ENCODE results near the gene EXOG. TPM values are rescaled to one million over a fixed set of nuclear protein-coding genes. Genes with fewer than 3 reads are reported as not detected.

Gene EXOG
- total RNA-seq, 1 experiment from 2014 or later: 7.6 TPM

DNA sequence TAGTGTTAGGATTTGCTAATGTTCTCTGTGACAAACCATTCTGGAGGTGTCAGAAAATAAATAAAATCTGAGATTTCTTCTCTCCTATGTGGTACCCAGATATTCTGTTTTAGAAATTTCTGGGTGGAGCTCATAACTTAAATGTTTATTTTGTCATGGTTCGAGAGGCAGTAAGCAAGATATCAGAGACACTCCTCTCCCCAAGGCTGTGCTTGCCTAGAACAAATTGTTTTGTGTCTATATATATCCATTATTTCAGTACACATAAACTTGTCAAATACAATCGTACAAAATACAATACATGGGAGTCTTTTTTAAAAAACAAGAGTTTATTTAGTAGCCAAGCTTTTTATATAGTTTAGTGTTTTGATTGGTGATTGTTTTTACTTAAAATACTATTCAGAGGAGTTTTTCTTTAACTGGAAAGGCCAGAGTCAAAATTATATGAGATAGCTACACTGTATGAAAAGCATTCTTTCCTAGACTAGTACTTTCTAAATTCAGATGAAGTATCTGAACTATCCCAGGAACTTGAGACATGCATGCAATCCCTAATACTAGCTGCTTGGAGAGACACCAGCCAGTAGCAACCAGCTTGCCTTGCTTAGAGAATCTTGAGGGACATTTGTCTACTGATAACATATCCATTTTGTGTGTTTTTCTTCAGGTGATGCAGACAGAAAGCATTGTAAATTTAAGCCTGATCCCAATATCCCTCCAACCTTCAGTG lies 4.7 kb downstream of the EXOG start:
- no peak for DNase-seq (ENCODE audit: extremely low read depth, low read depth)

DNA sequence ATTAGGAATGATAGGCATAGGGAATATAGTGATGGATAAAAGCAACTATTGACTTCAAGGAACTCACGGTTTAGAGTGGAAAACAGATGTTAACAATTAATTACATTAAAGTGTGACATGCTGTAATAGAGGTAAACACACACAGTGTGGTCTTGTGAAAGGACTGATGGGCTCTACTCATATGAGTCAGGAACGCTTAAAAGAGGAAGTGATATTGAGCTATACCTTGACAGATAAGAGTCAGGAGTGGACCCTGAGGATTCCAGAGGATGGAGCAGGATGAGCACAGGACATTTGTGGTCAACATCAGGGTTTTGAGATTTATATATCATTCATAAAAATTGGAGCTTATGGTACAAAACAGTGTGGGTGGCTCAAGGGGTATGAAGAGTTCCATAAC lies 11.0 kb downstream of the EXOG start:
- DNase-seq (ENCODE audit: extremely low read depth, low read depth): no peak

DNA sequence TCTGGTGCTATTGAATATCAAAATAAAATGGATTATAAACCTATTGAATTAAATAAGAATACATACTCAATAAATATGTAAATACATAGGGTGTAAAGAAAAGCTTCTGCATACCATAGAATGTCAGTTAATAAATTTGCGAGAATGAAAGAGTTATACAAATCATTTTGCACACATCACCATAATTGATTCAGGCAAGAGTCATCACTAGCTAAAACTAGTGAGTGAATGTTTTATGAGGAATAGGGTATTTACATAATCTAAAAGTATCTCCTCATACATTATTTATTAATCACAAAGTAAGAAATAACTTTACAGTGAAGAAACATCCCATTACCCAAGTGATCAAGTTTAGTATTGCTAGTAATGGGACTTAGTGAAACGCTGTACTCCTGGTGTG lies 13.6 kb downstream of the EXOG start:
- no peak for DNase-seq (ENCODE audit: extremely low read depth, low read depth)

DNA sequence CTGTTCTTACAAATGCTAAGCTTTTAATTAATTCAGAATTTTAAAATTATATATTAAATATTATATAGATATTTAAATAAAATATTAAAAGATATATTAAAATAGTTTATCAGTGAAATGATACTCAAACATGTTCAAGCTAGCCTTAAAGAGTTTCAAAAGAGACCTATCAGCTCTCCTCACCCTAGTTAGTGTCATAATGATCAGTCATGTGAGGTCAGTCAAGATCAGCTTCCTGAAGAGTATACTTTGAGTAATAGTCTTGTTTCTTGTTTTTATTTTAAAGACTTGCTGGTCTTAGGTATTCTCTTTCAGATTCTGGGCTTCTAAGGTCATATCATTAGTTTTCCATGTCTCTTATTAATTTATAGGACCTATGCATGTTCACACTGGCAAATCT lies 14.5 kb downstream of the EXOG start:
- no peak for DNase-seq (ENCODE audit: extremely low read depth, low read depth)

DNA sequence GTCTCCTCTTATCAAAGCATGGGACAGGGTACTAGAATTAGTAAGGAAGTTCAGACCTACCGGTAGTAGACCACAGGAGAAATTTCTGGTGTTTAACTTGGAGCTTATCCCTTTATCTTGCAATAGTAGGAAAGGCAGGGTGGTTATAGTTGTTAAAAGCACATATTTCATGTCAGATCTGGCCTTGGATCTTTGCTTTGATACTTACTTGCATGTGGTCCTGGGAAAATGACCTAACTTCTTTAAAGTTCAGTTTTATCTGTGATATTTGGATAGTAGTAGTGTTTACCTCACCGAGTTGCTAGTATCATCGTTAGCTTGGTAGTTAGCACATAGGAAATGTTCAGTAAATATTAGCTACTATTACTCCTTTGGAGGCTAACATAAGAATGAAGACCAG lies 15.4 kb downstream of the EXOG start:
- no peak for DNase-seq (ENCODE audit: extremely low read depth, low read depth)

DNA sequence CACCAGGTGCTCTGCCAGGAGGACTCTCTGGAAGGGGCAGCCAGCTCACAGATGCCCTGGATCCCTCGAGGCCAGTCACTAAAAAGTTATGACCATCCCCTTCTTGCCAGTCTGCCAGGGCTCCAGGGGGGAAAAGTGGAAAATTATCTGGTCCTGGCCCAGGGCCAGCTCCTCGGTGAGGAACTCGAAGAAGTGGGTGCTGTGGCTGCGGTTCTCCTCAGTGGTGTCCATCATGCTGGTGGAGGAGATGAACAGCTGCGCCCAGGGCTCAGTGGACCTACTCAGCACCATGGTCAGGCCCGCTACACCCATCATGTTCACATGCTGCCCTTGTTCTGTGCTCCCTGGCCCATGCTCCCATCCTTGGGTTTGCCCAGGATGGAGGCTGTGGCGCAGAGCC lies 19.2 kb downstream of the EXOG start:
- DNase-seq (ENCODE audit: extremely low read depth, low read depth): no peak

DNA sequence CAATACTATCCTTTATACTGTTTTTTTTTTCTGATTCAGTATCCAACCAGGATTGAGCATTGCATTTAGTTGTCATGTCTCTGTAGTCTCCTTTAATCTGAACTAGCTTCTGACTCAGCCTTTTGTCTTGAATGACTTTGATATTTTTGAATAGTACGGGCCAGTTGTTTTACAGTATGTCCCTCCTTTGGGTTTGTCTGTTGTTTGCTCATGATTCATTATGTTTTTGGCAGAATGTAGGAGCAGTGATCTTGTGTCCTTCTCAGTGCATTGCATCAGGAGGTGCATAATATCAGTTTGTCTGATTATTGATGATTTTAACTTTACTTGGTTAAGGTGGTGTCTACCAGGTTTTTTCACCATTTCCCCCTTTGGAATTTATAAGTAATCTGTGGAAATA lies 20.5 kb downstream of the EXOG start:
- DNase-seq (ENCODE audit: extremely low read depth, low read depth): no peak

DNA sequence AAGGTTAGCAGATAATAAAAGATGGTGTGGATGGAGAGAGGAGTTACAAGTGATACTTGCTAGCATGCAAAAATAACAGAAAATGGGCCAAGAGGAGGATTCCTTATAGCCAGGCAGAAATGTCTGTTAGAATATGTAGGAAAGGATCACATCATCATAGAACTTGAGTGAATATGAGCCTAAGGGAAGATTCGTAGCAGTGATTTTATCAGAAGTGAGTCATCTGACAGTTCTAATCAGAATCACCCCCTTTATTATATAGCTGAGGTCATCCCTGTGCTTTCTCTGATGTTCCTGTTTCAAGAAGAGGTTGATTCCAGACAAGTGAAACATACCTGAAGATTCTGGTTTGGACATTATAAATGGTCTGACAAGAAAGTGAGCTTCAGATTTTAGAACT lies 22.9 kb downstream of the EXOG start:
- no peak for DNase-seq (ENCODE audit: extremely low read depth, low read depth)

DNA sequence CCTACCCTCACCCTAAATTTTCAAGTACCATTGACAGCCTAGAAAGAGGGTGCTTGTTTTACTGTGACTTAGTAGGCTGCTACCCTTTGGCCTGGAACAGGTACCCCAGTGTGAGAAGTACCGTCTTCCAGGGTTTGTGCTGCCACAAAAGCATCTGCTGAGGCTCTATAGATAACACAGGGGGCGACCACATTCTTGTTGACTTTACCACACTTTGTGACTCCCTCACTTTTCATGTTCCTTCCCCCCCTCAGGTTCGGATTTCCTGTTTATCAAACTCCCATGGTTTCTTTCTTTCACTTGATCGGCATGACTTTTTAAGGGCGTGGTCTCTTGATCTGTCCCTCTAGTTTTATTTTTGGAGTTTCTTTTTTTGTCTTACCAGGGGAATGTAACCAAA lies 23.5 kb downstream of the EXOG start:
- DNase-seq (ENCODE audit: extremely low read depth, low read depth): no peak

DNA sequence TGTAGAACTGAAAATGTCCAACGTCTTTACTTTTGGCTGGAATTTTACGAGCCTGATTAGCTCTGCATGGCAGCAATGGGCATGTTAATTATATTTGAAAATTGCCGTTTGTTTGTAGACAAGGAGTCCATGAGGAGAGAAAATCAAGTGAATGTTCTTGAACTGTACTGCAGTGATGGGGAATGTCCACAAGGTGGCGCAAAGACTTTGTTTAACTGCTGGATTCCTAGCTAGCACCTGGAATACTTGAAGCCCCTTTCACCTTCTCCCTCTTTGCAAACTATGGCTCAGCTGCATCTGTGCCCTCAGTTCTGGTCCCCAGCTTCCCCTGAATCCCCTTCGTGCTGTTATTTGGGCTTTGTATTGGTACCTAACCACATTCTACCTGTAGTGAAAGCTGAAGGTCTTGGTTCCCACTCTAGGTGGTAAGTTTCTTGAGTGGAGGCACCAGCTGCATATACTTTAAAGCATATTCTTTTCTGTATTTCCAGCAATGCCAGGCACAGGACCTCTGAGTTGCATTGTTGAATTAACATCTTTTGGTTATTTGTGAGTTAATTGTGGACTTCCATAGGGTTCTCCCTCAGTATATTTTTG lies 25.3 kb downstream of the EXOG start:
- DNase-seq (ENCODE audit: extremely low read depth, low read depth): peak; percentile 54

DNA sequence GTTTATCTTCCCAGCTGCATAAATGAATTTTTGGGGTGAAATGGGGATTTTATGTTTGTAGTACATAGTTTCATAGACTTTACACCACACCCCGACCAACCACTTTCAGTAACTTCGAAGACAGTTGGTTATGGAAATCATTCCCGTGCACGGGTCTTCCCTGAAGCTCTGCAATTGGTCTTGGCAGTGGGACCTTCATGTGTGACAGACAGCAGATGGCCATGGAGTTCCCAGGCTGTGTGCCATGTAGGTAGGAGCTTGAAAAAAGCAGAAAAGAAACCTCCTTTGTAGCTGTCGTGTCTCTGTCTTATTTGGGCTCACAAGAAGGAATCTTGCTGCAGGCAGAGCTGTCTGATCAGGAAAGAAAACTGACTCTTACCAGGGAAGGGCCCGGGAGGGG lies 25.9 kb downstream of the EXOG start:
- DNase-seq (ENCODE audit: extremely low read depth, low read depth): no peak

DNA sequence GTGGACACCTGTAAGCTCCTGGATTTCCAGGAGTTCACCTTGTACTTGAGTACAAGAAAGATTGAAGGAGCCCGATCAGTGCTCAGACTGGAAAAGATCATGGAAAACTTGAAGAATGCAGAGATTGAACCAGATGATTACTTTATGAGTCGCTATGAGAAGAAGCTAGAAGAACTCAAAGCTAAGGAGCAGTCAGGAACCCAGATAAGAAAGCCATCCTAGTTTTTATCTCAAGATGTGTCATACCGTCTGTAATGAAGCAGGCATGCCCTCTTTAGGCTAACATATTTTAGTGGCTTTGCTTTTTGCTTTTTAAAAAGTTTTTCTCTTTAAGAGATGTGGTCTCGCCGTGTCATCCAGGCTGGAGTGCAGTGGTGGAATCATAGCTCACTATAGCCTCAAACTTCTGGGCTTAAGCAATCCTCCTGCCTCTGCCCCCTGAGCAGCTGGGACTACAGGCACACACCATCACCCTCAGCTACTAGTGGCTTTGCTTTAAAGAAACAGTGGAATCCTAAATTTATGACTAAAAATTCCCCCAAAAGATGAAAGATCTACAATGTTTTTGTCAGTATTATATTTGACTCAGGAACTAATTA lies 28.1 kb downstream of the EXOG start:
- no peak for DNase-seq (ENCODE audit: extremely low read depth, low read depth)

DNA sequence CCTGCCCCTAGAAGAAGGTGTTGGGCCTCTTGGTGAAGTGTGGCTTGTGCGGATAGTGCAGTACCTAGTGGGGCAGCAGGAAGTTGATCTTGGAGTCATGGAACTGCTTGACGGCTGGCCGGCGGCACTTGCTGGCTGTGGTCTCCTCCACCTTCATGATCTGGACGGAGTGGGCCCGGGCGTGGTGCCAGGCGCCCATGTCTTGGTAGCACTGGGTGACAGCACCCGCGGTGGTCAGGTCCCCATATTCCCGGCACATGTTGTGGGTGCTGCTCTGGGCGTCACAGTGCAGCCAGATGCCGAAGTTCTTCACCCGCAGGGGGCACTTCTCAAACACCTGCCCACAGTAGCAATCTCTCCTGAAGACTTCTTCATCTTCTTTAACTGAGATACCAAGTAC lies 30.7 kb downstream of the EXOG start:
- DNase-seq (ENCODE audit: extremely low read depth, low read depth): no peak

DNA sequence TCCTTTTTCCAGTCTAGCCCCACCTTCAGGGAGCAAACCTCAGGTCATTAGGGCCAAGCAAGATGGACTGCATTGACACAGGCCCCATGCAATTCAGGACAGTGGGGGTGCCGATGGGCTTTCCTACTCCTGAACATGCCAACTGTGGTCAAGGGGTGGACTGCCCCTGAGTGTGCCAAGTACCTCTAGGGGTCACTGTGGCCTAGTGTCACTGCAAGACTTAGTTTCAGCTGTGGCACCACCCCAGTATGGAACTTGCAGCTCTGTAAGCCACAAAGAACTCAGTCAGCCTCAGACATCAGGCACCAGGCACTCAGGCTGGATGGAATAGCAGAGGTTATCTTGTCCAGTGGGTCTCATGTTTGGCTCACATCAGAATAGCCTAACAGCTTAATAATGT lies 32.3 kb downstream of the EXOG start:
- no peak for DNase-seq (ENCODE audit: extremely low read depth, low read depth)

DNA sequence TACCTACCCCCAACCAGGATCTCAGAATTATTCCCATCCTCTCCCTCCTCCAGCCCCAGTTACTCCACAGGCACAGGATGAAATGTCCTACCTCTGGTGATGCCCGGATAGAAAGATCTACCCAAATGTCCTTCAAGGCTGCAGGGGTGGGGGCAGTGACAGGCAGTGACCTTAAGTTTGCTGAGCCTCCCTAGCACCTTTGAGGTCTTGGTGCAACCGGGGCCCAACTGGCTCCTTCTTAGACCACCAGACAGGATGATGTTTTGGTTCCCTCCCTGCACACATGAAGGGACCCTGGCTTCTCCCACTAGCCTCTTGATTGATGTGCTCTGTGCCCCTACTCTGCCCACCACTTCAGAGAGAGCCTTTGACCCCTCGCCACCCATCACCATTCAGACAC lies 36.4 kb downstream of the EXOG start:
- DNase-seq (ENCODE audit: extremely low read depth, low read depth): no peak

DNA sequence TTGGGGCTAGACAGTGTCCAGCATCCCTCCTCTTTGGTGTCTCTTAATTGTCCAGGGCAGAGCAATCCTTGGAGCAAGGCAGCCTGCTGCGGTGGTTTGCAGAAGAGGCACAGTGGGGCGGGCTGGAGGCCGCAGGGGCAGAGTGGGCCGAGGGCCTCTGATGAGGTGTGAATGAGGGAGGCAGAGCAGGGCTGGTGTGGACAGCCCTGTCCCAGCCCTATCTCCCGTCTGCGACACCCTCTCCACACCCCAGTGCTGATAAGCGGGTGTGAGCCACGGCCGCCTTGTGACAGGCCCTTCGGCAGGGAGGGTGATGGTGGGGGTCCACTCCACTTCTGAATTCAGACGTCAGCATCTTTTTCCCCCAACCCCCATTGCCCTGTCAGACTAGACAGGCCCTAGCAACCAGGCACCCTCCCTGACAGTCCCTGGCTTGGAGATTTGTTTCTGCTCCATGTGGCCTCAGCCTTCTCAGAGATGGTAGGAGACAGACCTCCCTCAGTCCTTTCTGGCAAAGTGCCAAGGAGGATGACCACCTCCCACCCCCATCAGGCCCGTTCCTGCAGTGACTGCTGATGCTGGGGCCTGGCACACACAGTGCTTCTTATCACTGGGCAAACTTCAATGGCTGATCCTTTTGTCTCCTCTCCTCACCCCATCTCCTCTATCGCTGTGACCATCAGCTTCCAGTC lies 37.3 kb downstream of the EXOG start:
- DNase-seq (ENCODE audit: extremely low read depth, low read depth): no peak

DNA sequence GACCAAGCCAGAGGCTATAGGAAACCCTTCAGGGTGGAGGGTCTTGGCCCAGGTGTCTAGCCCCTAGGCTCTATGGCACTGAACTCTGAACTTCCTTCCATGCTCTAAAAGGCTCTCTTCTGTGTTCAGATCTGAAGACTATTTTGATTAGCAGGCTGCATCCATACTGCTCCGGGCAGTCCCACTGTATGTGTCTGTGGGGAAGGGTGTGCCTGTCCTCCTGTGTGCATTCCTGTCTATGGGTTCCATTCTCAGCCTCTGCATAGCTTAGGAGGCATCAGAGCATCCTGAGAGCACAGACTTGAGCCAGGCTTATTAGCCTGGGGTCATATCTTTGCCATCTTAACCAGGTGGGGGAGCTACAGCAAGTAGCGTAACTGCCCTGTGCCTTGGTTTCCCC lies 38.0 kb downstream of the EXOG start:
- DNase-seq (ENCODE audit: extremely low read depth, low read depth): no peak

DNA sequence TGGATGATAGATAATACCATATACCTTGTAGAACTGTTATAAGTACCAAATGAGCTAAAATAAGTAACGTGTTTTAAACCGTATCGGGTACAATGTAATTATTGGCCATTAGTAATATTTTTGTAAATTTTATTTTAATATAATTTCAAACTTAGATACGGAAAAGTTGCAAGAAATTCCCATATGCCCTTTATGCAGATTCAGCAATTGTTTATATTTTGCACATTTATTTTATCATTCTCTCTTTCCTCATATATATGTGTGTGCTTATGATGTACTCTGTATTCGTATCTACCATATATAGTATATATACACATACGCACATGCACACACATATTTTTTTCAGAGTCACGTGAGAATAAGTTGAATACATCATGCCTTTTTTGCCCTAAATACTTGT lies 38.5 kb downstream of the EXOG start:
- no peak for DNase-seq (ENCODE audit: extremely low read depth, low read depth)

DNA sequence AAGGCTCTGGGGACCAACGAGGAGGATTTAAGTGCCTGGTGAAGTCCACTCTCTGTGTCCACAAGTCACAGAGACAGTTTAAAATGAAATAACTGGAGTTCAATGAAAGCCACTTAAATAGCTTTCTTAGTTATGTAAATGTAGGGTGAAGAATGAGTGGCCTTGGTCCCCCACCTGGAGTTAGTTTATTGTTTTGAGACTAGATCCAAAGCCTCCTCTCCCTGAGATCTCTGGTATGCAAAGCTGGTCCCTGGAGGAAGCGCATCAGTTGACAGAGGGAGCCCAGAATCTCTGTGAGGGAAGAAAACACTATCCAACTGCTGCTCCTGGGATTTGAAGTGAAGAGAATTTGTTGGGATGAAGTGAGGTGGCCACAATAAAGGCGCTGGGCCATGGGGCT lies 40.5 kb downstream of the EXOG start:
- DNase-seq (ENCODE audit: extremely low read depth, low read depth): no peak

DNA sequence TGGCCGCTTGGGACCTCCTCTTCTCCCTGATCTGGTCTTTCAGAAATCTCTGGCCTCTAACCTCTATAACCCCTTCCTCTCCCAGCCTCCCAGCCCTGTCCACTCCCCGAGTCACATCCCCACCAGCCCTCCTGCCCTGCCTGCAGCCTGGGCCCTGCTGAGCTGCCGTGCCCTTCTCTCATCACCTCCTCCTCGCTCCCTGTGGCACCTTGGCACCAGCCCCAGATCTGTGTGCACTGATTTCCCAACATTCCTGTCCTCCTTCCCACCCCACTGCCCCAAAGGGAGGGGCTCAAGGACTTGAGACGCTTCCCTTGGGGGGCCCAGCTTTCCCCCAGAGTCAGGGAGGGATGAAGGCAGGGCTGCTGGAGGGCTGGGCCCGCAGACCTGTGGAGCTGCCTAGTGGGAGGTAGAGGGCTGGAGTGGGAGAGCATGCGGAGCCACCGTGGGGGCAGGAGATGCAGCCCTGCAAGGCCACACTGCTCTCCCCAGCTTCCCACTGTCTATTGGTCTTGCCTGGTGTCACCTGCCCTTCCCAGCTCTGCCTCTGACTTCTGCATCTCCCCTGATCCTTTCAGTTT lies 42.7 kb downstream of the EXOG start:
- no peak for DNase-seq (ENCODE audit: extremely low read depth, low read depth)

DNA sequence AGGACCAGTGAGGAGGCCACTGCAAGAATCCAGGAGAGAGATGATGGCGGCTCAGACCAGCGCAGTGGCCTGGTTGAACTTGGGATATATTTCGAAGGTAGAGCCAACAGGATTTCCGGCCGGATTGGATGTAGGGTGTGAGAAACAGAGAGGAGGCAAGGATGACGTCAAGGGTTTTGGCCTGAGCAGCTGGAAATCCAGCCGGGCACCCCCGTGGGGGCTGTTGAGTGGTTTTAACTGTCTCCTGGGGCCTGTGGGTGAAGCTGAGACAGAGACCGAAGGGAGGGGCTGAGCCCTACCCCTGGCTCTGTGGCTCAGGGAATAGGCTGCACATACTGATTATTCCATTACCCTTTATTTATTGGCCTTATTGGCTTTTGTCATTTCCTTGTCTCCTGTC lies 45.7 kb downstream of the EXOG start:
- no peak for DNase-seq (ENCODE audit: extremely low read depth, low read depth)

Measured in NCI-H460 (cell line).